NCI-H2029 (cell line): Measurements from ENCODE around the gene CSHL1.
"Not testable (repeated sequence)": the region's sequence is repeated elsewhere in the genome, so short reads cannot be mapped to it uniquely, and the experiment has no call there.

ENCODE experiments used
- DNase-seq: peaks from one replicate; lab custom pipeline; 2025; lab: John Stamatoyannopoulos, UW

The CSHL1 gene

GRCh38 chr17:63918305-63918704, 7.2 kb upstream of the CSHL1 start:
- no peak for DNase-seq

GRCh38 chr17:63917646-63918045, 6.6 kb upstream of the CSHL1 start:
- no peak for DNase-seq

- not testable (repeated sequence) for DNase-seq
These were observed 6.1 kb upstream of the CSHL1 start for GRCh38 chr17:63917206-63917605.

- DNase-seq = no peak
These were observed 5.6 kb upstream of the CSHL1 start for GRCh38 chr17:63916566-63917185.

- not testable (repeated sequence) for DNase-seq
These were observed 4.7 kb upstream of the CSHL1 start for GRCh38 chr17:63915753-63916152.

- no peak for DNase-seq
These were observed 3.4 kb upstream of the CSHL1 start for GRCh38 chr17:63914471-63914870.

GRCh38 chr17:63911657-63912100, 621 bp upstream of the CSHL1 start:
- no peak for DNase-seq

GRCh38 chr17:63910096-63910495, 962 bp downstream of the CSHL1 start:
- no peak for DNase-seq

- DNase-seq = not testable (repeated sequence)
These were observed 1.5 kb downstream of the CSHL1 start for GRCh38 chr17:63909586-63909985.

GRCh38 chr17:63907161-63907778, 3.8 kb downstream of the CSHL1 start:
- not testable (repeated sequence) for DNase-seq

- not testable (repeated sequence) for DNase-seq
These were observed 6.3 kb downstream of the CSHL1 start for GRCh38 chr17:63904796-63905195.

GRCh38 chr17:63903787-63904201, 7.3 kb downstream of the CSHL1 start:
- not testable (repeated sequence) for DNase-seq

GRCh38 chr17:63901971-63902370, 9.1 kb downstream of the CSHL1 start:
- DNase-seq = not testable (repeated sequence)

GRCh38 chr17:63898899-63899798, 11.9 kb downstream of the CSHL1 start:
- DNase-seq = not testable (repeated sequence)

GRCh38 chr17:63896524-63897354, 14.3 kb downstream of the CSHL1 start, which contains the start of gene CSH1:
Gene CSH1 (minus strand): TSS chr17:63896574. CDS start chr17:63896511, 63 bp downstream.
- DNase-seq = not testable (repeated sequence)

GRCh38 chr17:63894821-63895220, 16.2 kb downstream of the CSHL1 start:
- DNase-seq = not testable (repeated sequence)

- not testable (repeated sequence) for DNase-seq
These were observed 17.0 kb downstream of the CSHL1 start for GRCh38 chr17:63894021-63894420.

GRCh38 chr17:63892316-63893037, 18.6 kb downstream of the CSHL1 start:
- DNase-seq = not testable (repeated sequence)

- DNase-seq = not testable (repeated sequence)
These were observed 21.8 kb downstream of the CSHL1 start for GRCh38 chr17:63889026-63889848.

- DNase-seq = not testable (repeated sequence)
These were observed 25.9 kb downstream of the CSHL1 start for GRCh38 chr17:63885119-63885518.
